CD4-positive, alpha-beta memory T cell (primary cell): ENCODE results near the gene DDTL. TPM values are rescaled to one million over a fixed set of nuclear protein-coding genes. Genes with fewer than 3 reads are reported as not detected.
"Not testable (repeated sequence)": the region's sequence is repeated elsewhere in the genome, so short reads cannot be mapped to it uniquely, and the experiment has no call there.

ENCODE experiments used
- CTCF ChIA-PET: fragments of 350-600 bp; sonication (Branson Sonifier 250); formaldehyde crosslinking; loops from one replicate; lab custom pipeline; 2021; ENCODE audit warnings: inconsistent platforms; ENCODE audit not compliant: partially characterized antibody; lab: Charles Lee
- POLR2A ChIA-PET: fragments of 350-600 bp; sonication (Branson Sonifier 250); formaldehyde crosslinking; loops from one replicate; lab custom pipeline; 2021; ENCODE audit not compliant: partially characterized antibody; lab: Charles Lee
- DNase-seq, 5 donors: peaks; one replicate each; pipeline versions ENCODE4 v3.0.0 to v3.0.0-alpha.2; 2020 to 2022; ENCODE audit warnings: mixed read lengths in 1 of 5
- H3K27ac ChIP-seq: one replicate; pipeline ENCODE4 v1.7.0; 2013; ENCODE audit warnings: low read depth, low read length
- H3K27me3 ChIP-seq: 2 replicates; pipeline ENCODE4 v1.7.0; 2013; ENCODE audit warnings: mild to moderate bottlenecking, low read length, moderate library complexity; ENCODE audit not compliant: insufficient read depth
- H3K36me3 ChIP-seq: 2 replicates; pipeline ENCODE4 v1.7.0; 2013; ENCODE audit warnings: mild to moderate bottlenecking, low read length, moderate library complexity; ENCODE audit not compliant: insufficient read depth
- H3K4me1 ChIP-seq: 2 replicates; pipeline ENCODE4 v1.7.0; 2013; ENCODE audit warnings: mild to moderate bottlenecking, low read length, moderate library complexity; ENCODE audit not compliant: insufficient read depth
- H3K4me3 ChIP-seq, 2 donors: one replicate each; pipeline ENCODE4 v1.7.0; 2013; ENCODE audit warnings: low read length in 2 of 2, mild to moderate bottlenecking in 1 of 2
- H3K9me3 ChIP-seq, 2 donors: one replicate each; pipeline ENCODE4 v1.7.0; 2013; ENCODE audit warnings: low read length in 2 of 2, control low read depth in 1 of 2; ENCODE audit not compliant: control insufficient read depth in 1 of 2
- H3K27ac Mint-ChIP-seq, 7 donors: one replicate each; pipeline ENCODE4 v1.8.0; 2020 to 2021; ENCODE audit warnings: mixed read lengths in 7 of 7, mild to moderate bottlenecking in 6 of 7, inconsistent platforms in 3 of 7, moderate library complexity in 3 of 7
- H3K27me3 Mint-ChIP-seq, 2 donors: one replicate each; pipeline ENCODE4 v1.8.0; 2020 to 2021; ENCODE audit warnings: mixed read lengths in 2 of 2
- H3K36me3 Mint-ChIP-seq, 2 donors: one replicate each; pipeline ENCODE4 v1.8.0; 2020 to 2021; ENCODE audit warnings: mixed read lengths in 2 of 2, inconsistent platforms in 1 of 2, mild to moderate bottlenecking in 1 of 2
- H3K4me1 Mint-ChIP-seq, 4 donors: one replicate each; pipeline ENCODE4 v1.8.0; 2020 to 2021; ENCODE audit warnings: mixed read lengths in 4 of 4, mild to moderate bottlenecking in 1 of 4
- H3K4me3 Mint-ChIP-seq, 8 donors: one replicate each; pipeline ENCODE4 v1.8.0; 2020 to 2021; ENCODE audit warnings: mixed read lengths in 8 of 8, mild to moderate bottlenecking in 7 of 8, moderate library complexity in 6 of 8, inconsistent platforms in 3 of 8
- H3K9me3 Mint-ChIP-seq, 8 donors: one replicate each; pipeline ENCODE4 v1.8.0; 2020 to 2021; ENCODE audit warnings: mixed read lengths in 8 of 8, mild to moderate bottlenecking in 5 of 8, inconsistent platforms in 3 of 8, moderate library complexity in 1 of 8
- intact Hi-C: fragments of 100-400 bp; cut with micrococcal nuclease; formaldehyde crosslinking; loops from one replicate; pipeline ENCODE4 v1.15.1; 2023
- polyA plus RNA-seq, 2 donors: library from polyadenylated mRNA; unstranded; fragments of 300-500 nt; fragmentation: Illumina TruSeq; gene quantifications; one replicate each; pipeline ENCODE4 v1.2.3, GENCODE V29; 2021
- total RNA-seq, 2 experiments: library from RNA; stranded (reverse); gene quantifications; one replicate each; pipeline ENCODE4 v1.2.3, GENCODE V29; 2021

The DDTL gene
- total RNA-seq (1 to 10 TPM; 5.3 to 6.1 TPM), polyA plus RNA-seq (1 to 10 TPM in 1 of 2 donors, under 1 TPM in 1; 0.32 to 1.9 TPM)

DNA sequence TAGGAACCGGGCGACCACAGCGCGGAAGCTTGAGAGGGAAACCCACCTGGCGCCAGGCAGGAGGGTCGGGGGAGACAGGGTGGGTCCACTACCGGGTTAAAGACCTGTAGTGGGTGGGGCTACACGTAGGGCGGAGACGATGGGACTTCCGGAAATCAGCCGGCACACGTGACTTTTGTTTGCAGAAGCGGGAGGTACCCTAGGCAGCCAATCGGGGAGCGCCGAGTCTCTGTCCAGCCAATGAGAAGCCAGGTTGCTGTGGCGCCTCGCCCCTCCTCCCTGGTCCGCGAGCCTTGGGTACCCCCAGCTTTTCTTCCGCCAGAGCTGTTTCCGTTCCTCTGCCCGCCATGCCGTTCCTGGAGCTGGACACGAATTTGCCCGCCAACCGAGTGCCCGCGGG lies at the start of gene DDTL:
Gene DDTL (plus strand): TSS at position 321 of the 400 bp plus-strand sequence. CDS start 27 bp downstream, at position 348.
- CTCF ChIA-PET, H3K27ac Mint-ChIP-seq, intact Hi-C loops, H3K4me3 ChIP-seq, H3K27me3 ChIP-seq, H3K27me3 Mint-ChIP-seq, H3K27ac ChIP-seq, H3K4me3 Mint-ChIP-seq, POLR2A ChIA-PET, H3K9me3 ChIP-seq, DNase-seq, H3K9me3 Mint-ChIP-seq: not testable (repeated sequence)
- Mint-ChIP-seq H3K4me1 (peaks cover 7 to 24% (median 18%) of the 10 kb centered on the region in 4 donors), H3K36me3 (peaks cover 14 to 24% of the 10 kb centered on the region in 2 donors)
- H3K4me1 ChIP-seq: peaks cover 12% of the 10 kb centered on the region
- peaks cover 22% of the 10 kb centered on the region for H3K36me3 ChIP-seq

- H3K27me3 ChIP-seq, H3K27ac Mint-ChIP-seq, H3K36me3 ChIP-seq, H3K4me1 Mint-ChIP-seq, H3K4me3 Mint-ChIP-seq, intact Hi-C loops, H3K4me3 ChIP-seq, H3K27me3 Mint-ChIP-seq, H3K4me1 ChIP-seq, H3K9me3 ChIP-seq, DNase-seq, H3K27ac ChIP-seq: not testable (repeated sequence)
- ChIA-PET POLR2A (interaction anchor here (1.2 kb wide), 1 partner anchor 26 kb away, joined by 3 read pairs; the partner anchor contains the start of gene MIF), CTCF (interaction anchor here (0.6 kb wide), 1 partner anchor 717 kb away, joined by 3 read pairs; no protein-coding TSS in a partner anchor)
- Mint-ChIP-seq H3K9me3 (peaks cover 0 to 17% (median 8%) of the 10 kb centered on the region in 8 donors), H3K36me3 (peaks cover 12 to 14% of the 10 kb centered on the region in 2 donors)
These were observed 46.4 kb upstream of the DDTL start for GRCh38 chr22:23920267-23920611.

GRCh38 chr22:23921586-23922201 lies 45.0 kb upstream of the DDTL start:
- Mint-ChIP-seq H3K27ac (peak overlapping the region in 1 of 7 donors; percentile 30), H3K36me3 (peaks cover 18 to 22% of the 10 kb centered on the region in 2 donors), H3K9me3 (peaks cover 0 to 26% (median 12%) of the 10 kb centered on the region in 8 donors)
- H3K27me3 ChIP-seq, H3K4me1 ChIP-seq, H3K27ac ChIP-seq, POLR2A ChIA-PET, H3K4me1 Mint-ChIP-seq, H3K4me3 ChIP-seq, H3K27me3 Mint-ChIP-seq, H3K9me3 ChIP-seq, H3K4me3 Mint-ChIP-seq, DNase-seq, intact Hi-C loops: not testable (repeated sequence)
- H3K36me3 ChIP-seq: peaks cover 12% of the 10 kb centered on the region
- CTCF ChIA-PET: interaction anchor here (1.0 kb wide), 1 partner anchor 11 kb away, joined by 3 read pairs; no protein-coding TSS in a partner anchor

- Mint-ChIP-seq H3K9me3 (peaks cover 0 to 31% (median 12%) of the 10 kb centered on the region in 8 donors), H3K36me3 (peaks cover 25 to 27% of the 10 kb centered on the region in 2 donors), H3K4me1 (peaks cover 0 to 6% (median 1%) of the 10 kb centered on the region in 4 donors), H3K27ac (no peak overlapping the region), H3K27me3 (no peaks in the 10 kb centered on the region), H3K4me3 (no peak overlapping the region)
- ChIA-PET POLR2A (interaction anchor here (1.3 kb wide), 1 partner anchor 9 kb away, joined by 4 read pairs; no protein-coding TSS in a partner anchor), CTCF (no interaction called here)
- Histone ChIP-seq H3K36me3 (peaks cover 12% of the 10 kb centered on the region), H3K4me1 (no peaks in the 10 kb centered on the region), H3K4me3 (no peak overlapping the region), H3K27me3 (no peaks in the 10 kb centered on the region), H3K9me3 (peaks cover 0 to 4% of the 10 kb centered on the region in 2 donors), H3K27ac (no peak overlapping the region)
- DNase-seq: no peak
- intact Hi-C loops: no loop called here
These were observed 43.8 kb upstream of the DDTL start for GRCh38 chr22:23922921-23923320.

GRCh38 chr22:23925020-23925606 lies 41.6 kb upstream of the DDTL start:
- no peak overlapping the region for H3K4me3 ChIP-seq
- Mint-ChIP-seq H3K27ac (peak overlapping the region in 1 of 7 donors; percentile 18), H3K36me3 (peaks cover 28 to 36% of the 10 kb centered on the region in 2 donors), H3K4me1 (peaks cover 0 to 11% (median 1%) of the 10 kb centered on the region in 4 donors), H3K4me3 (no peak overlapping the region), H3K9me3 (peaks cover 0 to 31% (median 12%) of the 10 kb centered on the region in 8 donors), H3K27me3 (no peaks in the 10 kb centered on the region)
- no peaks in the 10 kb centered on the region for H3K27me3 ChIP-seq
- ChIA-PET POLR2A (interaction anchor here (1.0 kb wide), 1 partner anchor 11 kb away, joined by 4 read pairs; no protein-coding TSS in a partner anchor), CTCF (no interaction called here)
- peaks cover 0 to 4% of the 10 kb centered on the region in 2 donors for H3K9me3 ChIP-seq
- intact Hi-C loops: no loop called here
- no peak overlapping the region for H3K27ac ChIP-seq
- DNase-seq: no peak
- H3K4me1 ChIP-seq: no peaks in the 10 kb centered on the region
- peaks cover 12% of the 10 kb centered on the region for H3K36me3 ChIP-seq

DNA sequence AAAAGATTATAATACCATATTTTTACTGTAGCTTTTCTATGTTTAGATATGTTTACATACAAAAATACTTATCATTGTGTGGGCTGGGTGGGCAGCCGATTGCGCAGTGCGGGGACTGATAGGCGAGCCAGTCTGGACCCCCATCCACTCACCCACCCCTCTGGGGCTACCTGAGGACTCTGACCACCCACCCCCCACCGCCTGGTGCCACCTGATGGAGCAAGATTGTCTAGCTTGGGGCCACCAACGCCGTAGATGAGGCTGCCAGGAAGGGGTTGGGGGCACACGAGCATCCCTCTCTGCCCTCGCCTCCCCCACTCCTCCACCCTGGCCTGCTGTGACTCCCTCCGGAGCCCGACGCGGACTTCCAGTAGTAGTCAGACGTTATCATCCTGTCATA lies 40.1 kb upstream of the DDTL start:
- no peak overlapping the region for H3K4me3 Mint-ChIP-seq
- no peaks in the 10 kb centered on the region for H3K4me1 ChIP-seq
- H3K9me3 ChIP-seq: peaks cover 0 to 4% of the 10 kb centered on the region in 2 donors
- H3K9me3 Mint-ChIP-seq: peaks cover 0 to 31% (median 14%) of the 10 kb centered on the region in 8 donors
- peaks cover 12% of the 10 kb centered on the region for H3K36me3 ChIP-seq
- H3K27ac ChIP-seq: no peak overlapping the region
- H3K27me3 Mint-ChIP-seq: no peaks in the 10 kb centered on the region
- no peak for DNase-seq
- no peak overlapping the region for H3K4me3 ChIP-seq
- H3K27ac Mint-ChIP-seq: no peak overlapping the region
- H3K36me3 Mint-ChIP-seq: peaks cover 28 to 42% of the 10 kb centered on the region in 2 donors
- intact Hi-C loops: no loop called here
- H3K27me3 ChIP-seq: no peaks in the 10 kb centered on the region
- ChIA-PET CTCF (no interaction called here), POLR2A (no interaction called here)
- H3K4me1 Mint-ChIP-seq: peaks cover 0 to 12% (median 1%) of the 10 kb centered on the region in 4 donors

DNA sequence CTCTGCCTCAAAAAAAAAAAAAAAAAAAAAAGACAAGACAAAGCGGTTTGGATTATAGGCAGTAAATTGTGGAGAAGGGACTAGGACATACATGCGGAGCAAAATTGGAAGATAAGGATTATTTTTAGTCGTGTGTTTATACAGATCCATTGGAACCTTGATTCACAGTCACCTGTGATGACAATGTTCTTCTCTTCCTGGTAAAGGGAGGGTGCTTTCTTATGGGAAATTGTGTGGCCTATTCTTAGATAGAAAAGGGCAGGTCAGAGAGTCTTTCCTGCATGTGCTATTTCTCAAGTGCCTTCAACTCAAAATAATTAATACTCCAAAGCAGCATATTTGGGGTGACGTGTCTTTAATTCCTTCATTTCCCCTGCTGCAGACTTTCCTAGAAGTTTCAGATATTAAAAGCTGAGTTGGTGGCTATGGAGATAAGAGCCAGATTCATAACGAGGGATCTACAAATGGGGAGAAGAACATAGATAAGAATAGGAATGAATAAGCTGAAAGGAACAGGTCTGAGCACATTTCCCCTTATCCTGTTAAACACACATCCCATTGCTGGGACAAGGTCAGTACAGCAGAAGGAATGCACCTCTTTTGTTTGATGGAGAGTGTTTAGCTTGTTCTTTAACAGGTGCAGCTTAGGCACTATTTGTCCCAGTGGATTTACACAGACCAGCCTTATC lies 28.2 kb upstream of the DDTL start:
- H3K27ac ChIP-seq: no peak overlapping the region
- no peaks in the 10 kb centered on the region for H3K27me3 Mint-ChIP-seq
- H3K4me3 Mint-ChIP-seq: no peak overlapping the region
- intact Hi-C loops: no loop called here
- no peaks in the 10 kb centered on the region for H3K27me3 ChIP-seq
- no peak for DNase-seq
- CTCF ChIA-PET: no interaction called here
- no peaks in the 10 kb centered on the region for H3K4me1 ChIP-seq
- H3K27ac Mint-ChIP-seq: no peak overlapping the region
- no peaks in the 10 kb centered on the region for H3K36me3 Mint-ChIP-seq
- H3K36me3 ChIP-seq: no peaks in the 10 kb centered on the region
- no peaks in the 10 kb centered on the region for H3K4me1 Mint-ChIP-seq
- POLR2A ChIA-PET: no interaction called here
- H3K9me3 Mint-ChIP-seq: no peaks in the 10 kb centered on the region
- no peaks in the 10 kb centered on the region for H3K9me3 ChIP-seq
- H3K4me3 ChIP-seq: no peak overlapping the region
